Fibroblast of lung (primary cell): Measurements from ENCODE around the gene ASH1L. TPM values are rescaled to one million over a fixed set of nuclear protein-coding genes. Genes with fewer than 3 reads are reported as not detected.
A peak's percentile ranks its signal among the peaks of the same experiment; 100 is the strongest.

Experiments used
- DNase-seq, 2 donors: peaks; one replicate each; pipeline versions ENCODE4 v3.0.0 to v3.0.0-alpha.2; 2010; ENCODE audit warnings: low read depth in 2 of 2
- H2AFZ ChIP-seq: 2 replicates; pipeline ENCODE4 v1.5.1; 2012; ENCODE audit warnings: low read length, control low read depth, inconsistent platforms
- H3K27ac ChIP-seq: 2 replicates; pipeline ENCODE4 v1.5.1; 2011; ENCODE audit warnings: low read length, control low read depth; ENCODE audit not compliant: insufficient read depth
- H3K27me3 ChIP-seq: 2 replicates; pipeline ENCODE4 v1.5.1; 2011; ENCODE audit warnings: mild to moderate bottlenecking, low read length; ENCODE audit not compliant: control insufficient read depth, insufficient read depth
- H3K36me3 ChIP-seq: 2 replicates; pipeline ENCODE4 v1.5.1; 2011; ENCODE audit warnings: low read length; ENCODE audit not compliant: control insufficient read depth, insufficient read depth
- H3K4me1 ChIP-seq: 2 replicates; pipeline ENCODE4 v1.5.1; 2011; ENCODE audit warnings: low read length; ENCODE audit not compliant: control insufficient read depth, insufficient read depth; ENCODE audit errors: extremely low read depth
- H3K4me2 ChIP-seq: 2 replicates; pipeline ENCODE4 v1.5.1; 2011; ENCODE audit warnings: low read length, control low read depth; ENCODE audit not compliant: insufficient read depth; ENCODE audit errors: extremely low read depth
- H3K4me3 ChIP-seq, 4 experiments: fragments of 200-600 bp in 1 of 4; sonication (generic) in 1 of 4; replicated peaks in 1 of 4; 2 replicates each; pipeline ENCODE4 v1.5.1; 2011 to 2016; ENCODE audit warnings: low read length in 4 of 4, low read depth in 3 of 4, mild to moderate bottlenecking in 3 of 4, control low read depth in 2 of 4, inconsistent platforms in 1 of 4, mixed read lengths in 1 of 4; ENCODE audit not compliant: insufficient read depth in 1 of 4; ENCODE audit errors: control extremely low read depth in 1 of 4
- H3K79me2 ChIP-seq: 2 replicates; pipeline ENCODE4 v1.5.1; 2012; ENCODE audit warnings: mild to moderate bottlenecking, low read length, inconsistent platforms; ENCODE audit not compliant: control insufficient read depth, insufficient read depth
- H3K9ac ChIP-seq: 2 replicates; pipeline ENCODE4 v1.5.1; 2011; ENCODE audit warnings: mild to moderate bottlenecking, low read length, control low read depth; ENCODE audit not compliant: insufficient read depth
- H3K9me3 ChIP-seq: 2 replicates; pipeline ENCODE4 v1.5.1; 2012; ENCODE audit warnings: low read depth, low read length; ENCODE audit not compliant: control insufficient read depth, insufficient read depth
- H4K20me1 ChIP-seq: 2 replicates; pipeline ENCODE4 v1.5.1; 2011; ENCODE audit warnings: low read length; ENCODE audit not compliant: control insufficient read depth, insufficient read depth; ENCODE audit errors: extremely low read depth
- EZH2 ChIP-seq: IDR thresholded peaks from 2 replicates; pipeline ENCODE4 v1.5.1; 2012; ENCODE audit warnings: low read length, control low read depth, mild to moderate bottlenecking; ENCODE audit errors: missing control alignments
- polyA plus RNA-seq, 2 donors: library from polyadenylated mRNA; depleted of rRNA in 1 of 2; stranded (reverse) in 1 of 2; unstranded in 1 of 2; fragments of >200 nt; gene quantifications; 2 replicates each; pipeline ENCODE4 v1.2.1, GENCODE V29; 2011 to 2012; ENCODE audit warnings: missing spikeins in 1 of 2
- total RNA-seq: library from RNA; depleted of rRNA; stranded (reverse); fragments of >200 nt; gene quantifications from 2 replicates; pipeline ENCODE4 v1.2.1, GENCODE V29; 2014
- TF ChIP-seq, protein P1 (sequence below), 2 donors: IDR thresholded peaks in 1 of 2; conservative IDR thresholded peaks in 1 of 2; 1 replicate in 1 of 2; 2 replicates in 1 of 2; pipeline ENCODE4 v1.5.1; 2011 to 2012; ENCODE audit warnings: low read length in 2 of 2, control low read depth in 1 of 2, inconsistent platforms in 1 of 2, low read depth in 1 of 2, mild to moderate bottlenecking in 1 of 2

ASH1L gene
- total and polyA plus RNA-seq, 2 donors (not counting 1 experiment from before 2014, with no cell fraction given) = 19.4 to 35.7 TPM

DNA sequence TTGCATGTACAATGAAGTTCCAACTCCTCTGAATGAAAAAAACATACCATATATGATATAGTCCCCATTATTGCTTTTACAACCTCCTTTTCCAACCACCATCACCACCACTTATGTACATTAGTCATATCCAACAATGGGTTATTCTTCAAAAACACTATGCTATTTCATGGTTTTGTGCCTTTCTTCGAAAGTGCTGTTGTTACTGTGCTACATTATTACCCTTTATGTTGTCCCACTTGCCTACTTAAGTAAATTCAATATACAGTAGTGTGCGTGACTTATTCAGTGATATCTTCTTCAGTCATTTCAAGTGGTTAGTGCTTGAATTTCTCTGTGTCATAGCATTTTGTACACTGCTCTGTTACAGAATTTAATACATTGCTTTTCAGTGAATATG lies 105.3 kb downstream of the ASH1L start:
- no peak for DNase-seq
- H3K4me1 ChIP-seq = no peaks in the 10 kb centered on the region
- no peaks in the 10 kb centered on the region for H3K79me2 ChIP-seq
- no peaks in the 10 kb centered on the region for H3K27me3 ChIP-seq
- TF ChIP-seq EZH2 = no peak
- TF ChIP-seq, protein P1, sequence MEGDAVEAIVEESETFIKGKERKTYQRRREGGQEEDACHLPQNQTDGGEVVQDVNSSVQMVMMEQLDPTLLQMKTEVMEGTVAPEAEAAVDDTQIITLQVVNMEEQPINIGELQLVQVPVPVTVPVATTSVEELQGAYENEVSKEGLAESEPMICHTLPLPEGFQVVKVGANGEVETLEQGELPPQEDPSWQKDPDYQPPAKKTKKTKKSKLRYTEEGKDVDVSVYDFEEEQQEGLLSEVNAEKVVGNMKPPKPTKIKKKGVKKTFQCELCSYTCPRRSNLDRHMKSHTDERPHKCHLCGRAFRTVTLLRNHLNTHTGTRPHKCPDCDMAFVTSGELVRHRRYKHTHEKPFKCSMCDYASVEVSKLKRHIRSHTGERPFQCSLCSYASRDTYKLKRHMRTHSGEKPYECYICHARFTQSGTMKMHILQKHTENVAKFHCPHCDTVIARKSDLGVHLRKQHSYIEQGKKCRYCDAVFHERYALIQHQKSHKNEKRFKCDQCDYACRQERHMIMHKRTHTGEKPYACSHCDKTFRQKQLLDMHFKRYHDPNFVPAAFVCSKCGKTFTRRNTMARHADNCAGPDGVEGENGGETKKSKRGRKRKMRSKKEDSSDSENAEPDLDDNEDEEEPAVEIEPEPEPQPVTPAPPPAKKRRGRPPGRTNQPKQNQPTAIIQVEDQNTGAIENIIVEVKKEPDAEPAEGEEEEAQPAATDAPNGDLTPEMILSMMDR (conservative IDR thresholded peaks at IDR 0.05 in 1 of 2, IDR thresholded peaks at IDR 0.05 in 1 of 2; ENCODE audit: low read depth in 1 of 2, low read length in 2 of 2) = no peak
- H2AFZ ChIP-seq = no peak overlapping the region
- no peak overlapping the region for H3K4me3 ChIP-seq
- no peaks in the 10 kb centered on the region for H4K20me1 ChIP-seq
- no peak overlapping the region for H3K9ac ChIP-seq
- H3K4me2 ChIP-seq = no peak overlapping the region
- no peaks in the 10 kb centered on the region for H3K36me3 ChIP-seq
- no peak overlapping the region for H3K27ac ChIP-seq
- H3K9me3 ChIP-seq = no peaks in the 10 kb centered on the region

DNA sequence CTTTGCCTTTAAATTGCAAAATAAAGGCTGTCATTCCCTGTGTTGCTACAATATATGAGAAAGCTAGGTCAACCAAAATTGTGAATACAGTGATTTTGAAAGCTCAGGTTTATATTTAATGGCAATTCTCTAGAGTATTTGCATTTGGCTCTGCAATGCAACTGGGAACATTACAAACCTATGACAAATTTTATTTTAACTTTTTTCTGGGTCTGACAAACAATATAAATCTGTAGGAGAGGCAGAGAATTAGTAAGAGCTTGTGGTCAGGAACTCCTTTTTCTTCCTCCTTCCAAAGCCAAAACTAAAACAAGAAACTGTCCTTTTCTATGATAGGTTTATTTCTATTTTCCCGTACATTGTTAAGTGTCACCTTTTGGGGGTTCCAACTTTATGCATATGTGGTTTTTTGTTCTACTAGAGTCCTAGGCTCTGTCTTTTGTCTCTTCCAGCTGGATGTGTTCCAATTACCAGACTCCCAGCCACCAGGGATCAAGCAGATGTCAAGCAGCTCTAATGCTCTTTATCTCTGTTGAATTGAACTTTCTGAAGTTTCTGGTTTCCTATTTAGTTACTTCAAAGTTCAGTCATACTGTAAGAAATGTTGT lies 106.9 kb downstream of the ASH1L start:
- Histone ChIP-seq H3K9me3 (no peaks in the 10 kb centered on the region), H3K4me2 (no peak overlapping the region), H3K27me3 (no peaks in the 10 kb centered on the region), H3K4me1 (no peaks in the 10 kb centered on the region), H3K9ac (no peak overlapping the region), H3K36me3 (no peaks in the 10 kb centered on the region), H3K27ac (no peak overlapping the region), H4K20me1 (no peaks in the 10 kb centered on the region), H3K79me2 (no peaks in the 10 kb centered on the region), H2AFZ (no peak overlapping the region), H3K4me3 (no peak overlapping the region)
- TF ChIP-seq EZH2 = no peak
- TF ChIP-seq, protein P1 (conservative IDR thresholded peaks at IDR 0.05 in 1 of 2, IDR thresholded peaks at IDR 0.05 in 1 of 2; ENCODE audit: low read depth in 1 of 2, low read length in 2 of 2) = no peak
- peak; percentile 8 to 65 for DNase-seq

DNA sequence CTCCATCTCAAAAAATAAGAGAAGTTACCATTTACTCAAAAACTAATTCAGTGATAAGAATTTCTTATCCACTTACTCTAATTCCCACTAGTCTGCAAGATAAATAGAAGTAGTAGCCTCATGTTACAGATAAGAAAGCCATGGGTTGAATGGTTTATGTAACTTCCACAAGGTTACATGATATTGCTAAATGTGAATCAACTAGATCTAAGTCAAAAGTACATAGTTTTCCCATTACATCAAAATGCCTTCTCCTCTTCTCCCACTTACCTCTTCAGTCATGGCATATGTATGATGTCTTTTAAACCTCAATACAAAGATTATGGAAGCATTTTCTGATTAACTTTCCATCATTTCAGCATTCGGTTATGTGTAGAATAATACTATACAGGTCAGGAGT lies 108.5 kb downstream of the ASH1L start:
- no peak for TF ChIP-seq EZH2
- TF ChIP-seq, protein P1 (conservative IDR thresholded peaks at IDR 0.05 in 1 of 2, IDR thresholded peaks at IDR 0.05 in 1 of 2; ENCODE audit: low read depth in 1 of 2, low read length in 2 of 2) = no peak
- Histone ChIP-seq H3K27me3 (no peaks in the 10 kb centered on the region), H3K9me3 (no peaks in the 10 kb centered on the region), H3K9ac (no peak overlapping the region), H3K4me2 (no peak overlapping the region), H3K79me2 (no peaks in the 10 kb centered on the region), H3K36me3 (no peaks in the 10 kb centered on the region), H4K20me1 (no peaks in the 10 kb centered on the region), H3K4me3 (no peak overlapping the region), H3K4me1 (no peaks in the 10 kb centered on the region), H3K27ac (no peak overlapping the region), H2AFZ (no peak overlapping the region)
- DNase-seq = peak; percentile 17 to 84
